Suprapubic skin (tissue), 4 donors: Measurements from ENCODE around the gene WNK4.

Source experiments
- CTCF ChIP-seq, 2 donors: fragments of 200-600 bp in 1 of 2; fragments of 450-650 bp in 1 of 2; sonication (generic) in 1 of 2; IDR thresholded peaks; one replicate each; pipeline ENCODE4 v1.5.1; 2016 to 2019; ENCODE audit warnings: antibody characterized with exemption in 2 of 2, mild to moderate bottlenecking in 1 of 2, moderate library complexity in 1 of 2
- EP300 ChIP-seq: sonication (generic); formaldehyde crosslinking; IDR thresholded peaks from one replicate; pipeline ENCODE4 v1.6.1; 2017; ENCODE audit warnings: antibody characterized with exemption
- POLR2A ChIP-seq, 2 donors: fragments of 450-650 bp; IDR thresholded peaks; one replicate each; pipeline ENCODE4 v1.6.1; 2017; ENCODE audit warnings: antibody characterized with exemption in 2 of 2, mild to moderate bottlenecking in 2 of 2, moderate library complexity in 2 of 2
- POLR2AphosphoS5 ChIP-seq, 3 donors: sonication (generic); formaldehyde crosslinking; IDR thresholded peaks; one replicate each; pipeline ENCODE4 v1.6.1; 2017; ENCODE audit warnings: antibody characterized with exemption in 3 of 3

- peak in 1 of 2 donors; percentile 11 for TF ChIP-seq CTCF (IDR thresholded peaks at IDR 0.05)
- TF ChIP-seq POLR2A (IDR thresholded peaks at IDR 0.05): peak in 1 of 2 donors; percentile 85
- peak; percentile 62 to 77 (median 62) for TF ChIP-seq POLR2AphosphoS5 (IDR thresholded peaks at IDR 0.05)
- no peak for TF ChIP-seq EP300
Measured at GRCh38 chr17:42744806-42745617, 35.4 kb upstream of the WNK4 start, which contains the start of gene EZH1.
